Mesodermal cell (in vitro differentiated cells): ENCODE results near the gene PCGF5.

Source experiments
- H3K27ac ChIP-seq: 2 replicates; pipeline ENCODE4 v1.7.0; 2013; ENCODE audit warnings: mild to moderate bottlenecking, low read depth, low read length, moderate library complexity; ENCODE audit not compliant: severe bottlenecking
- H3K36me3 ChIP-seq: 2 replicates; pipeline ENCODE4 v1.7.1; 2013; ENCODE audit warnings: mild to moderate bottlenecking, low read length, moderate library complexity; ENCODE audit not compliant: control insufficient read depth, insufficient read depth
- H3K4me1 ChIP-seq: one replicate; pipeline ENCODE4 v1.7.1; 2013; ENCODE audit warnings: mild to moderate bottlenecking, low read length; ENCODE audit not compliant: insufficient read depth, control insufficient read depth, poor library complexity, severe bottlenecking
- H3K4me3 ChIP-seq: 2 replicates; pipeline ENCODE4 v1.7.0; 2013; ENCODE audit warnings: low read length, control low read depth, mild to moderate bottlenecking; ENCODE audit not compliant: insufficient read depth, poor library complexity, severe bottlenecking; ENCODE audit errors: extremely low read depth
- H3K9me3 ChIP-seq: 2 replicates; pipeline ENCODE4 v1.7.1; 2013; ENCODE audit warnings: mild to moderate bottlenecking, low read length, moderate library complexity; ENCODE audit not compliant: control insufficient read depth
- WGBS, 2 experiments: methylation state at CpG; one replicate each; pipeline ENCODE4 v1.1.5; 2013; ENCODE audit warnings: missing lambda C conversion rate in 2 of 2; ENCODE audit not compliant: insufficient coverage in 2 of 2; 5-methylcytosine and 5-hydroxymethylcytosine counted together

The PCGF5 gene

GRCh38 chr10:91194497-91195179 is 25.8 kb upstream of the PCGF5 start:
- Histone ChIP-seq H3K4me1 (peaks cover 15% of the 10 kb centered on the region), H3K36me3 (peaks cover 4% of the 10 kb centered on the region), H3K4me3 (no peak overlapping the region), H3K9me3 (peaks cover 3% of the 10 kb centered on the region), H3K27ac (no peak overlapping the region)
- WGBS, 2 experiments, result 78 to 95% methylated on average over 1 to 2 of the region's 2 CpGs

- Histone ChIP-seq H3K4me1 (peaks cover 10% of the 10 kb centered on the region), H3K36me3 (peaks cover 4% of the 10 kb centered on the region), H3K4me3 (no peak overlapping the region), H3K9me3 (peaks cover 3% of the 10 kb centered on the region), H3K27ac (no peak overlapping the region)
- whole genome bisulfite sequencing, 2 experiments, result 80% methylated on average over 1 of the region's 2 CpGs; no CpG with 5 or more reads in 1 of the 2 experiments
Measured at GRCh38 chr10:91196268-91197048, 24.0 kb upstream of the PCGF5 start.

- Histone ChIP-seq H3K36me3 (peaks cover 4% of the 10 kb centered on the region), H3K9me3 (peaks cover 3% of the 10 kb centered on the region), H3K4me3 (no peak overlapping the region), H3K4me1 (peaks cover 10% of the 10 kb centered on the region), H3K27ac (peak overlapping the region; percentile 6)
- WGBS, 2 experiments, result 76 to 88% methylated on average over 12 of the region's 12 CpGs
Measured at GRCh38 chr10:91197127-91197526, 23.3 kb upstream of the PCGF5 start.

DNA sequence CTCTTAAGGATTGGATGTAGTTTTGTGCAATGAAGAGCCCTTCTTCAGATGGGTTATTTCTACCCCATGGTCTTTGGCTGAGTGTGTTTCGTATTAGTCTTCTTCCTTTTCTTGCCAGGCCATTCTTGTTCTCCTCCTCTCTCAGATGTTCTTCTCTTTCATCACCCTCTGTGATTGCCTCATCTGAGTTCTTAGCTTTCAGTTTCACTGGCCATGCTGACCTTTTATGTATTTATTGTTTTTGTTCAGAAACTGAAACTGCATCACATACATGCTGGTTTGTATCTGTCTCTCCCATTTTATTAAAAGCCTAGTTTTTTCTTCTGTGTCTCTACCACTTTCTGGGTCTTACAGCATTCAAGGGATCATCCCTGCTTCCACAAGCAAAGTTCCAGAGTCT is 21.7 kb upstream of the PCGF5 start:
- H3K9me3 ChIP-seq, result peaks cover 3% of the 10 kb centered on the region
- H3K27ac ChIP-seq, result no peak overlapping the region
- no peak overlapping the region for H3K4me3 ChIP-seq
- peaks cover 10% of the 10 kb centered on the region for H3K4me1 ChIP-seq
- H3K36me3 ChIP-seq, result peaks cover 4% of the 10 kb centered on the region
- WGBS, 2 experiments, result 67 to 86% methylated on average over 1 of the region's 1 CpG

- Histone ChIP-seq H3K4me3 (no peak overlapping the region), H3K9me3 (no peaks in the 10 kb centered on the region), H3K4me1 (peaks cover 5% of the 10 kb centered on the region), H3K27ac (no peak overlapping the region), H3K36me3 (peaks cover 4% of the 10 kb centered on the region)
- 97 to 100% methylated on average over 4 of the region's 5 CpGs for WGBS, 2 experiments
Measured at GRCh38 chr10:91200314-91201212, 19.9 kb upstream of the PCGF5 start.

DNA sequence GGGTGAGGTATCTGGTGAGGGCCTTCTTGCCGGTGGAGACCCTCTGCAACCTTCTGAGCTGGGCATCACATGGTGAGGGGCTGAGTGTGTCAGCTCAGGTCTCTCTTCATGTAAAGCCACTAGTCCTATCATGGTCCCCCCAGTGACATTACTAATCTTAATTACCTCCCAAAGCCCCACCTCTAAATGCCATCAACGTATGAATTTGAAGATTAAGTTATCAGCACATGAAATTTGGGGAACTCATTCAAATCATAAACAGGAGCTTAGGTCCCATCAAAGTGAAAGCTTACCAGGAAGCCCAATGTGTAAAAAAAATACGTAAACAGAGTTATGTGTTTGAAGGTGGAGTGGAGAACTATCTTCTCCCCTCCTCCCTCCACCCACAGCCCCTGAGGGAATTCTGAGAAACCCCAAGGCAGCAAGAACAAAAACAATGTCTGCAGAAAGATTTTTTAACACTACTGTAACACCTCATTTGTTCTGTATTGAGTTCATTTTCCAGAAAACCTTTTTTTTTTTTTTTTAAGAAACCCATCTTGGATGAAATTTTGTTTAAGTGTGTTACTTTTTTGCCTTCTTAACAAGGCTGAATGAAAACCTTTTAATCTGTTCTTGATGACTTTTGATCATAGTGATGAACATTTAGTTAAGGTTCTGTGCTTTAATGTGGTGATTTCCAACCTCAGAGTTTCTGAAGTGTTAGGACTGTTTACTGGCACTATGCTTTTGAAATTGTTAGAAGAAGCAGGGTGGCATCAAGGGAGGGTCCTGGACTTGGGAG is 19.1 kb upstream of the PCGF5 start:
- H3K4me3 ChIP-seq, result no peak overlapping the region
- H3K27ac ChIP-seq, result no peak overlapping the region
- H3K9me3 ChIP-seq, result no peaks in the 10 kb centered on the region
- peaks cover 4% of the 10 kb centered on the region for H3K36me3 ChIP-seq
- WGBS, 2 experiments, result 86 to 100% methylated on average over 1 of the region's 3 CpGs
- H3K4me1 ChIP-seq, result peaks cover 4% of the 10 kb centered on the region

GRCh38 chr10:91206427-91206826 is 14.0 kb upstream of the PCGF5 start:
- Histone ChIP-seq H3K36me3 (no peaks in the 10 kb centered on the region), H3K4me3 (no peak overlapping the region), H3K4me1 (no peaks in the 10 kb centered on the region), H3K27ac (no peak overlapping the region), H3K9me3 (no peaks in the 10 kb centered on the region)
- WGBS, 2 experiments, result 0% methylated on average over 1 of the region's 1 CpG

GRCh38 chr10:91206837-91207474 is 13.5 kb upstream of the PCGF5 start:
- Histone ChIP-seq H3K4me1 (no peaks in the 10 kb centered on the region), H3K27ac (no peak overlapping the region), H3K4me3 (no peak overlapping the region), H3K36me3 (no peaks in the 10 kb centered on the region), H3K9me3 (no peaks in the 10 kb centered on the region)
- WGBS, 2 experiments, result 86 to 89% methylated on average over 1 of the region's 3 CpGs

- no peak overlapping the region for H3K27ac ChIP-seq
- no peaks in the 10 kb centered on the region for H3K4me1 ChIP-seq
- H3K9me3 ChIP-seq, result no peaks in the 10 kb centered on the region
- H3K36me3 ChIP-seq, result no peaks in the 10 kb centered on the region
- H3K4me3 ChIP-seq, result no peak overlapping the region
Measured at GRCh38 chr10:91208642-91209041, 11.8 kb upstream of the PCGF5 start.

DNA sequence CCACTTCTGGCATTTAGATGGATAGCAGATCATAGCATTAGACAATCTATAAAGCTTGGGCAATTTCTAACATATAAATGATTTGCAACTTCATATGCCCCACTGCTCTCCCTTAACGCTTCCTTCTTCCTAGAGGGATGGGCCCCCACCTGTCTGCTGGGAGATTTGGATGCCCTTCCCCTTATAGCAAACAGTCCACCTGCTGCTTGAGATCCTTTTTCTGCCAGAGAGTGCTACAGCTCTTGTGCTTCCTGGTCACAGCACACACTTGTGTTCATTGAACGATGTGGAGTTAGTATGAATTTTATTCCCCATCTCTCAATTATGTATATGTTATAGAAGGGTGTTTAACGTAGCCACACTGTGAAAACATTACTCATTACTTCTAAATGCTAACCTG is 10.4 kb upstream of the PCGF5 start:
- no peaks in the 10 kb centered on the region for H3K9me3 ChIP-seq
- H3K36me3 ChIP-seq, result no peaks in the 10 kb centered on the region
- 86 to 87% methylated on average over 1 of the region's 3 CpGs for WGBS, 2 experiments
- H3K27ac ChIP-seq, result no peak overlapping the region
- no peak overlapping the region for H3K4me3 ChIP-seq
- H3K4me1 ChIP-seq, result no peaks in the 10 kb centered on the region
